GM23338 (cell line): ENCODE measurements around the gene CNTNAP2. TPM values are rescaled to one million over a fixed set of nuclear protein-coding genes. Genes with fewer than 3 reads are reported as not detected.

ENCODE experiments used
- ATAC-seq: fragments of 200-7000 bp; cut with Tn5 transposase; 3 replicates; pipeline ENCODE4 v1.9.1; 2020
- DNase-seq: peaks from one replicate; pipeline ENCODE4 v3.0.0-alpha.2; 2015; ENCODE audit warnings: low spot score
- H2AFZ ChIP-seq: fragments of 200-600 bp; sonication (generic); 2 replicates; pipeline ENCODE4 v1.8.0; 2016; ENCODE audit warnings: antibody characterized with exemption, mild to moderate bottlenecking, moderate library complexity
- H3F3A ChIP-seq: fragments of 200-600 bp; sonication (generic); replicated peaks from 2 replicates; pipeline ENCODE4 v1.8.0; 2017; ENCODE audit warnings: antibody characterized with exemption, mixed run types, low read depth
- H3K27ac ChIP-seq: fragments of 200-600 bp; sonication (generic); 2 replicates; pipeline ENCODE4 v1.6.1; 2016; ENCODE audit warnings: low read depth
- H3K27me3 ChIP-seq: fragments of 200-600 bp; sonication (generic); 2 replicates; pipeline ENCODE4 v1.8.0; 2016; ENCODE audit warnings: mild to moderate bottlenecking, mixed run types, moderate library complexity; ENCODE audit not compliant: insufficient read depth
- H3K36me3 ChIP-seq: fragments of 200-600 bp; sonication (generic); 2 replicates; pipeline ENCODE4 v1.8.0; 2016; ENCODE audit warnings: mild to moderate bottlenecking; ENCODE audit not compliant: insufficient read depth
- H3K4me1 ChIP-seq: fragments of 200-600 bp; sonication (generic); 2 replicates; pipeline ENCODE4 v1.8.0; 2016; ENCODE audit warnings: mild to moderate bottlenecking, moderate library complexity; ENCODE audit not compliant: insufficient read depth
- H3K4me2 ChIP-seq: fragments of 200-600 bp; sonication (generic); 2 replicates; pipeline ENCODE4 v1.7.1; 2017; ENCODE audit warnings: mixed run types
- H3K4me3 ChIP-seq: fragments of 200-600 bp; sonication (generic); 2 replicates; pipeline ENCODE4 v1.6.1; 2016; ENCODE audit warnings: mixed run types
- H3K79me2 ChIP-seq: fragments of 200-600 bp; sonication (generic); replicated peaks from 2 replicates; pipeline ENCODE4 v1.8.0; 2017; ENCODE audit warnings: mild to moderate bottlenecking; ENCODE audit not compliant: insufficient read depth
- H3K9me2 ChIP-seq: fragments of 200-600 bp; sonication (generic); 2 replicates; pipeline ENCODE4 v1.8.0; 2017; ENCODE audit not compliant: insufficient read depth
- H4K20me1 ChIP-seq: fragments of 200-600 bp; sonication (generic); replicated peaks from 2 replicates; pipeline ENCODE4 v1.8.0; 2017; ENCODE audit warnings: mild to moderate bottlenecking; ENCODE audit not compliant: insufficient read depth
- H3K27ac Mint-ChIP-seq: 2 replicates; pipeline ENCODE4 v1.8.0; 2020; ENCODE audit warnings: inconsistent platforms, mild to moderate bottlenecking, moderate library complexity, mixed read lengths
- H3K27me3 Mint-ChIP-seq: 3 replicates; pipeline ENCODE4 v1.8.0; 2022; ENCODE audit warnings: low read depth, mild to moderate bottlenecking, moderate library complexity, mixed read lengths, inconsistent platforms; ENCODE audit not compliant: insufficient read depth, poor library complexity
- H3K36me3 Mint-ChIP-seq: 3 replicates; pipeline ENCODE4 v1.8.0; 2021; ENCODE audit warnings: low read depth, mild to moderate bottlenecking, inconsistent platforms, moderate library complexity, mixed read lengths
- H3K4me1 Mint-ChIP-seq: 3 replicates; pipeline ENCODE4 v1.8.0; 2020; ENCODE audit warnings: mild to moderate bottlenecking, inconsistent platforms, mixed read lengths
- H3K4me3 Mint-ChIP-seq: 3 replicates; pipeline ENCODE4 v1.8.0; 2021; ENCODE audit warnings: moderate library complexity, mild to moderate bottlenecking, inconsistent platforms, mixed read lengths
- H3K9me3 Mint-ChIP-seq: 3 replicates; pipeline ENCODE4 v1.8.0; 2020; ENCODE audit warnings: moderate library complexity, mild to moderate bottlenecking, inconsistent platforms, mixed read lengths
- CREB1 ChIP-seq: fragments of 250-450 bp; sonication (Bioruptor Pico); IDR thresholded peaks from 2 replicates; pipeline ENCODE4 v1.5.0; 2020; ENCODE audit warnings: low read depth, mild to moderate bottlenecking, moderate library complexity
- CTCF ChIP-seq, 2 experiments: fragments of 200-600 bp in 1 of 2; sonication (generic) in 1 of 2; conservative IDR thresholded peaks; 2 replicates each; pipeline versions ENCODE4 v1.5.1 to v1.6.1; 2016 to 2017; ENCODE audit warnings: antibody characterized with exemption in 2 of 2, low read depth in 2 of 2, mild to moderate bottlenecking in 2 of 2, moderate library complexity in 1 of 2
- EZH2 ChIP-seq: fragments of 200-600 bp; sonication (generic); IDR thresholded peaks from one replicate; pipeline ENCODE4 v1.8.0; 2017; ENCODE audit warnings: antibody characterized with exemption, mild to moderate bottlenecking, low read depth; ENCODE audit not compliant: unreplicated experiment
- EZH2phosphoT487 ChIP-seq: fragments of 200-600 bp; sonication (generic); IDR thresholded peaks from one replicate; pipeline ENCODE4 v1.8.1; 2018; ENCODE audit warnings: antibody characterized with exemption; ENCODE audit not compliant: unreplicated experiment
- JUNB ChIP-seq: IDR thresholded peaks from one replicate; pipeline ENCODE4 v1.6.1; 2016; ENCODE audit warnings: antibody characterized with exemption; ENCODE audit not compliant: unreplicated experiment
- POLR2AphosphoS5 ChIP-seq: IDR thresholded peaks from 2 replicates; pipeline ENCODE4 v1.6.1; 2016; ENCODE audit warnings: antibody characterized with exemption, low read depth
- REST ChIP-seq: IDR thresholded peaks from one replicate; pipeline ENCODE4 v1.6.1; 2018; ENCODE audit warnings: antibody characterized with exemption; ENCODE audit not compliant: unreplicated experiment
- STAT1 ChIP-seq: IDR thresholded peaks from one replicate; pipeline ENCODE4 v1.6.1; 2016; ENCODE audit warnings: antibody characterized with exemption; ENCODE audit not compliant: unreplicated experiment
- ZNF114 ChIP-seq: fragments of 250-450 bp; sonication (Bioruptor Pico); IDR thresholded peaks from 2 replicates; pipeline ENCODE4 v1.5.0; 2020; ENCODE audit warnings: mild to moderate bottlenecking, moderate library complexity
- ZNF331 ChIP-seq: fragments of 250-450 bp; sonication (Bioruptor Pico); IDR thresholded peaks from 2 replicates; pipeline ENCODE4 v1.5.0; 2020; ENCODE audit warnings: low read depth, mild to moderate bottlenecking, moderate library complexity
- polyA plus RNA-seq: library from polyadenylated mRNA; unstranded; fragments of >200 nt; fragmentation: Nextera tagmentation; extraction: Ambion mirVana; gene quantifications from 2 replicates; pipeline ENCODE4 v1.2.1, GENCODE V29; 2016
- total RNA-seq: library from RNA; depleted of rRNA; stranded (reverse); fragments of >200 nt; shearing (Covaris generic); gene quantifications from 2 replicates; pipeline ENCODE4 v1.2.3, GENCODE V29; 2014
- TF ChIP-seq, protein P1 (sequence below): fragments of 250-450 bp; sonication (Bioruptor Pico); IDR thresholded peaks from 2 replicates; pipeline ENCODE4 v1.5.0; 2020; ENCODE audit warnings: mild to moderate bottlenecking, moderate library complexity

Gene CNTNAP2
- total and polyA plus RNA-seq, 2 experiments from 2014 or later: 38.2 to 61.3 TPM

- H3K36me3 ChIP-seq: no peaks in the 10 kb centered on the region
- no peaks in the 10 kb centered on the region for H3K79me2 ChIP-seq
- Mint-ChIP-seq H3K9me3 (peaks cover 3% of the 10 kb centered on the region; the same call in 2 of the 3 replicates), H3K4me1 (peaks cover 8% of the 10 kb centered on the region), H3K27me3 (peaks cover 3% of the 10 kb centered on the region), H3K27ac (no peak overlapping the region), H3K4me3 (no peak overlapping the region), H3K36me3 (0 out of 3 replicates have a peak, but pooled peaks cover 2% of the 10 kb centered on the region)
- no peak overlapping the region for H3K4me2 ChIP-seq
- DNase-seq (peak; percentile 69), ATAC-seq (peak; percentile 87)
- no peak overlapping the region for H3K27ac ChIP-seq
- no peaks in the 10 kb centered on the region for H3K9me2 ChIP-seq
- H3F3A ChIP-seq: no peaks in the 10 kb centered on the region
- no peak overlapping the region for H3K4me3 ChIP-seq
- H2AFZ ChIP-seq: no peak overlapping the region
- no peaks in the 10 kb centered on the region for H3K27me3 ChIP-seq
- TF ChIP-seq JUNB: no peak
- no peak for TF ChIP-seq CREB1
- TF ChIP-seq CTCF (conservative IDR thresholded peaks at IDR 0.05; ENCODE audit: low read depth in 2 of 2): peak; percentile 75 to 81
- peaks cover 11% of the 10 kb centered on the region for H3K4me1 ChIP-seq
- no peaks in the 10 kb centered on the region for H4K20me1 ChIP-seq
Measured at GRCh38 chr7:148286150-148286549, 2169.5 kb downstream of the CNTNAP2 start.

- no peaks in the 10 kb centered on the region for H3K27me3 ChIP-seq
- Mint-ChIP-seq H3K27ac (no peak overlapping the region), H3K4me1 (peaks cover 12% of the 10 kb centered on the region), H3K27me3 (peaks cover 3% of the 10 kb centered on the region), H3K4me3 (no peak overlapping the region), H3K9me3 (peaks cover 3% of the 10 kb centered on the region; the same call in 2 of the 3 replicates), H3K36me3 (0 out of 3 replicates have a peak, but pooled peaks cover 2% of the 10 kb centered on the region)
- H3K4me3 ChIP-seq: no peak overlapping the region
- no peaks in the 10 kb centered on the region for H3K36me3 ChIP-seq
- H3K79me2 ChIP-seq: no peaks in the 10 kb centered on the region
- no peaks in the 10 kb centered on the region for H3F3A ChIP-seq
- H3K4me2 ChIP-seq: no peak overlapping the region
- no peak overlapping the region for H3K27ac ChIP-seq
- DNase-seq (no peak), ATAC-seq (no peak)
- H3K4me1 ChIP-seq: peaks cover 11% of the 10 kb centered on the region
- no peaks in the 10 kb centered on the region for H4K20me1 ChIP-seq
- no peak overlapping the region for H2AFZ ChIP-seq
- no peaks in the 10 kb centered on the region for H3K9me2 ChIP-seq
- TF ChIP-seq EZH2phosphoT487 (no peak), EZH2 (no peak), CREB1 (no peak), STAT1 (no peak), ZNF114 (CRISPR knock-in tag) (no peak), REST (no peak), JUNB (no peak), POLR2AphosphoS5 (no peak), ZNF331 (CRISPR knock-in tag) (no peak)
- TF ChIP-seq, protein P1, sequence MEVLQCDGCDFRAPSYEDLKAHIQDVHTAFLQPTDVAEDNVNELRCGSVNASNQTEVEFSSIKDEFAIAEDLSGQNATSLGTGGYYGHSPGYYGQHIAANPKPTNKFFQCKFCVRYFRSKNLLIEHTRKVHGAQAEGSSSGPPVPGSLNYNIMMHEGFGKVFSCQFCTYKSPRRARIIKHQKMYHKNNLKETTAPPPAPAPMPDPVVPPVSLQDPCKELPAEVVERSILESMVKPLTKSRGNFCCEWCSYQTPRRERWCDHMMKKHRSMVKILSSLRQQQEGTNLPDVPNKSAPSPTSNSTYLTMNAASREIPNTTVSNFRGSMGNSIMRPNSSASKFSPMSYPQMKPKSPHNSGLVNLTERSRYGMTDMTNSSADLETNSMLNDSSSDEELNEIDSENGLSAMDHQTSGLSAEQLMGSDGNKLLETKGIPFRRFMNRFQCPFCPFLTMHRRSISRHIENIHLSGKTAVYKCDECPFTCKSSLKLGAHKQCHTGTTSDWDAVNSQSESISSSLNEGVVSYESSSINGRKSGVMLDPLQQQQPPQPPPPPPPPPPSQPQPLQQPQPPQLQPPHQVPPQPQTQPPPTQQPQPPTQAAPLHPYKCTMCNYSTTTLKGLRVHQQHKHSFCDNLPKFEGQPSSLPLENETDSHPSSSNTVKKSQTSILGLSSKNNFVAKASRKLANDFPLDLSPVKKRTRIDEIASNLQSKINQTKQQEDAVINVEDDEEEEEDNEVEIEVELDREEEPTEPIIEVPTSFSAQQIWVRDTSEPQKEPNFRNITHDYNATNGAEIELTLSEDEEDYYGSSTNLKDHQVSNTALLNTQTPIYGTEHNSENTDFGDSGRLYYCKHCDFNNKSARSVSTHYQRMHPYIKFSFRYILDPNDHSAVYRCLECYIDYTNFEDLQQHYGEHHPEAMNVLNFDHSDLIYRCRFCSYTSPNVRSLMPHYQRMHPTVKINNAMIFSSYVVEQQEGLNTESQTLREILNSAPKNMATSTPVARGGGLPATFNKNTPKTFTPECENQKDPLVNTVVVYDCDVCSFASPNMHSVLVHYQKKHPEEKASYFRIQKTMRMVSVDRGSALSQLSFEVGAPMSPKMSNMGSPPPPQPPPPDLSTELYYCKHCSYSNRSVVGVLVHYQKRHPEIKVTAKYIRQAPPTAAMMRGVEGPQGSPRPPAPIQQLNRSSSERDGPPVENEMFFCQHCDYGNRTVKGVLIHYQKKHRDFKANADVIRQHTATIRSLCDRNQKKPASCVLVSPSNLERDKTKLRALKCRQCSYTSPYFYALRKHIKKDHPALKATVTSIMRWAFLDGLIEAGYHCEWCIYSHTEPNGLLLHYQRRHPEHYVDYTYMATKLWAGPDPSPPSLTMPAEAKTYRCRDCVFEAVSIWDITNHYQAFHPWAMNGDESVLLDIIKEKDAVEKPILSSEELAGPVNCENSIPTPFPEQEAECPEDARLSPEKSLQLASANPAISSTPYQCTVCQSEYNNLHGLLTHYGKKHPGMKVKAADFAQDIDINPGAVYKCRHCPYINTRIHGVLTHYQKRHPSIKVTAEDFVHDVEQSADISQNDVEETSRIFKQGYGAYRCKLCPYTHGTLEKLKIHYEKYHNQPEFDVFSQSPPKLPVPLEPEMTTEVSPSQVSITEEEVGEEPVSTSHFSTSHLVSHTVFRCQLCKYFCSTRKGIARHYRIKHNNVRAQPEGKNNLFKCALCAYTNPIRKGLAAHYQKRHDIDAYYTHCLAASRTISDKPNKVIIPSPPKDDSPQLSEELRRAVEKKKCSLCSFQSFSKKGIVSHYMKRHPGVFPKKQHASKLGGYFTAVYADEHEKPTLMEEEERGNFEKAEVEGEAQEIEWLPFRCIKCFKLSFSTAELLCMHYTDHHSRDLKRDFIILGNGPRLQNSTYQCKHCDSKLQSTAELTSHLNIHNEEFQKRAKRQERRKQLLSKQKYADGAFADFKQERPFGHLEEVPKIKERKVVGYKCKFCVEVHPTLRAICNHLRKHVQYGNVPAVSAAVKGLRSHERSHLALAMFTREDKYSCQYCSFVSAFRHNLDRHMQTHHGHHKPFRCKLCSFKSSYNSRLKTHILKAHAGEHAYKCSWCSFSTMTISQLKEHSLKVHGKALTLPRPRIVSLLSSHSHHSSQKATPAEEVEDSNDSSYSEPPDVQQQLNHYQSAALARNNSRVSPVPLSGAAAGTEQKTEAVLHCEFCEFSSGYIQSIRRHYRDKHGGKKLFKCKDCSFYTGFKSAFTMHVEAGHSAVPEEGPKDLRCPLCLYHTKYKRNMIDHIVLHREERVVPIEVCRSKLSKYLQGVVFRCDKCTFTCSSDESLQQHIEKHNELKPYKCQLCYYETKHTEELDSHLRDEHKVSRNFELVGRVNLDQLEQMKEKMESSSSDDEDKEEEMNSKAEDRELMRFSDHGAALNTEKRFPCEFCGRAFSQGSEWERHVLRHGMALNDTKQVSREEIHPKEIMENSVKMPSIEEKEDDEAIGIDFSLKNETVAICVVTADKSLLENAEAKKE (CRISPR knock-in tag): no peak
Measured at GRCh38 chr7:148287538-148287937, 2170.9 kb downstream of the CNTNAP2 start.
